CD4-positive, CD25-positive, alpha-beta regulatory T cell (primary cell): ENCODE results near the gene AARSD1. TPM values are rescaled to one million over a fixed set of nuclear protein-coding genes. Genes with fewer than 3 reads are reported as not detected.
"Not testable (repeated sequence)": the region's sequence is repeated elsewhere in the genome, so short reads cannot be mapped to it uniquely, and the experiment has no call there.

ENCODE experiments used
- ATAC-seq, 2 donors: fragments of 150-1000 bp; cut with Tn5 transposase; one replicate each; pipeline ENCODE4 v1.10.0; 2021; ENCODE audit warnings: low read depth in 2 of 2, moderate number of reproducible peaks in 2 of 2, moderate library complexity in 1 of 2
- DNase-seq, 3 donors: peaks; one replicate each; pipeline versions ENCODE4 v3.0.0 to v3.0.0-alpha.2; 2012 to 2022; ENCODE audit warnings: mixed read lengths in 1 of 3
- H3K27ac ChIP-seq: one replicate; pipeline ENCODE4 v1.7.0; 2013; ENCODE audit warnings: mild to moderate bottlenecking, low read length; ENCODE audit not compliant: insufficient read depth, poor library complexity, severe bottlenecking
- H3K27me3 ChIP-seq: one replicate; pipeline ENCODE4 v1.7.0; 2013; ENCODE audit warnings: low read length; ENCODE audit not compliant: control insufficient read depth, insufficient read depth
- H3K36me3 ChIP-seq: one replicate; pipeline ENCODE4 v1.7.0; 2013; ENCODE audit warnings: mild to moderate bottlenecking, low read length, moderate library complexity; ENCODE audit not compliant: control insufficient read depth, insufficient read depth
- H3K4me1 ChIP-seq: 2 replicates; pipeline ENCODE4 v1.7.0; 2013; ENCODE audit warnings: mild to moderate bottlenecking, low read length; ENCODE audit not compliant: insufficient read depth, control insufficient read depth, poor library complexity, severe bottlenecking
- H3K4me3 ChIP-seq: one replicate; pipeline ENCODE4 v1.7.0; 2013; ENCODE audit warnings: low read depth, mild to moderate bottlenecking, low read length, moderate library complexity
- H3K9me3 ChIP-seq, 2 experiments: 1 replicate in 1 of 2; 2 replicates in 1 of 2; pipeline ENCODE4 v1.7.0; 2013; ENCODE audit warnings: low read length in 2 of 2, mild to moderate bottlenecking in 1 of 2, moderate library complexity in 1 of 2; ENCODE audit not compliant: control insufficient read depth in 2 of 2
- H3K27ac Mint-ChIP-seq, 3 donors: one replicate each; pipeline ENCODE4 v1.8.0; 2020 to 2022; ENCODE audit warnings: mild to moderate bottlenecking in 3 of 3, mixed read lengths in 3 of 3, moderate library complexity in 2 of 3
- H3K27me3 Mint-ChIP-seq: one replicate; pipeline ENCODE4 v1.8.0; 2022; ENCODE audit warnings: mild to moderate bottlenecking, mixed read lengths
- H3K36me3 Mint-ChIP-seq: one replicate; pipeline ENCODE4 v1.8.0; 2020; ENCODE audit warnings: mixed read lengths
- H3K4me1 Mint-ChIP-seq, 4 donors: one replicate each; pipeline ENCODE4 v1.8.0; 2020 to 2022; ENCODE audit warnings: mixed read lengths in 4 of 4, mild to moderate bottlenecking in 1 of 4
- H3K4me3 Mint-ChIP-seq, 4 donors: one replicate each; pipeline ENCODE4 v1.8.0; 2020 to 2022; ENCODE audit warnings: mild to moderate bottlenecking in 4 of 4, mixed read lengths in 4 of 4, moderate library complexity in 3 of 4
- H3K9me3 Mint-ChIP-seq, 7 donors: one replicate each; pipeline ENCODE4 v1.8.0; 2020 to 2022; ENCODE audit warnings: mixed read lengths in 7 of 7, mild to moderate bottlenecking in 3 of 7, moderate library complexity in 2 of 7
- polyA plus RNA-seq, 4 donors: library from polyadenylated mRNA; unstranded; fragments of 300-500 nt; fragmentation: Illumina TruSeq; gene quantifications; one replicate each; pipeline ENCODE4 v1.2.3, GENCODE V29; 2021
- total RNA-seq: library from RNA; stranded (reverse); gene quantifications from one replicate; pipeline ENCODE4 v1.2.3, GENCODE V29; 2022

The AARSD1 gene
- total and polyA plus RNA-seq, 5 donors from 2014 or later = 23.2 to 48.5 (median 29.4) TPM

GRCh38 chr17:42975701-42976100, 11.4 kb upstream of the AARSD1 start:
- H3K9me3 ChIP-seq, ATAC-seq, H3K27ac Mint-ChIP-seq, H3K36me3 Mint-ChIP-seq, DNase-seq, H3K27me3 Mint-ChIP-seq, H3K4me1 ChIP-seq, H3K27me3 ChIP-seq, H3K4me3 ChIP-seq, H3K9me3 Mint-ChIP-seq, H3K27ac ChIP-seq, H3K36me3 ChIP-seq: not testable (repeated sequence)
- Mint-ChIP-seq H3K4me1 (peaks cover 0 to 16% (median 11%) of the 10 kb centered on the region in 4 donors), H3K4me3 (peak overlapping the region in 1 of 4 donors; percentile 65)

- Histone ChIP-seq H3K9me3 (no peaks in the 10 kb centered on the region), H3K4me3 (no peak overlapping the region), H3K36me3 (no peaks in the 10 kb centered on the region), H3K27me3 (no peaks in the 10 kb centered on the region), H3K27ac (no peak overlapping the region), H3K4me1 (peaks cover 6% of the 10 kb centered on the region)
- peaks cover 0 to 12% (median 9%) of the 10 kb centered on the region in 4 donors for H3K4me1 Mint-ChIP-seq
- no peak for DNase-seq
- H3K9me3 Mint-ChIP-seq = peaks cover 0 to 2% (median 0%) of the 10 kb centered on the region in 7 donors
- peak overlapping the region in 2 of 4 donors; percentile 65 to 82 for H3K4me3 Mint-ChIP-seq
- H3K27ac Mint-ChIP-seq = no peak overlapping the region
- peaks cover 2% of the 10 kb centered on the region for H3K27me3 Mint-ChIP-seq
- no peak for ATAC-seq
- H3K36me3 Mint-ChIP-seq = no peaks in the 10 kb centered on the region
Measured at GRCh38 chr17:42975265-42975664, 11.0 kb upstream of the AARSD1 start.

GRCh38 chr17:42973323-42973722, 9.1 kb upstream of the AARSD1 start:
- not testable (repeated sequence) for H3K36me3 ChIP-seq, H3K9me3 Mint-ChIP-seq, H3K4me3 Mint-ChIP-seq, H3K27me3 Mint-ChIP-seq, ATAC-seq, H3K4me1 ChIP-seq, H3K27me3 ChIP-seq, H3K36me3 Mint-ChIP-seq, DNase-seq, H3K4me1 Mint-ChIP-seq, H3K27ac Mint-ChIP-seq, H3K9me3 ChIP-seq, H3K4me3 ChIP-seq, H3K27ac ChIP-seq

- H3K4me3 ChIP-seq = no peak overlapping the region
- no peak overlapping the region for H3K27ac Mint-ChIP-seq
- DNase-seq (no peak), ATAC-seq (no peak)
- no peaks in the 10 kb centered on the region for H3K36me3 ChIP-seq
- H3K27me3 ChIP-seq = no peaks in the 10 kb centered on the region
- no peak overlapping the region for H3K4me3 Mint-ChIP-seq
- no peaks in the 10 kb centered on the region for H3K27me3 Mint-ChIP-seq
- H3K4me1 Mint-ChIP-seq = peaks cover 0 to 8% (median 0%) of the 10 kb centered on the region in 4 donors
- H3K9me3 Mint-ChIP-seq = peaks cover 0 to 2% (median 0%) of the 10 kb centered on the region in 7 donors
- no peak overlapping the region for H3K27ac ChIP-seq
- no peaks in the 10 kb centered on the region for H3K9me3 ChIP-seq
- no peaks in the 10 kb centered on the region for H3K4me1 ChIP-seq
- no peaks in the 10 kb centered on the region for H3K36me3 Mint-ChIP-seq
Measured at GRCh38 chr17:42971589-42971988, 7.3 kb upstream of the AARSD1 start.

- Mint-ChIP-seq H3K27ac (no peak overlapping the region), H3K36me3 (peaks cover 4% of the 10 kb centered on the region), H3K4me1 (peaks cover 4 to 13% (median 8%) of the 10 kb centered on the region in 4 donors), H3K4me3 (peak overlapping the region in 2 of 4 donors; percentile 10 to 38), H3K27me3 (peaks cover 6% of the 10 kb centered on the region), H3K9me3 (no peaks in the 10 kb centered on the region)
- no peak for ATAC-seq
- peaks cover 5% of the 10 kb centered on the region for H3K4me1 ChIP-seq
- DNase-seq = no peak
- H3K4me3 ChIP-seq = no peak overlapping the region
- no peaks in the 10 kb centered on the region for H3K9me3 ChIP-seq
- H3K27ac ChIP-seq = no peak overlapping the region
- no peaks in the 10 kb centered on the region for H3K36me3 ChIP-seq
- H3K27me3 ChIP-seq = no peaks in the 10 kb centered on the region
Measured at GRCh38 chr17:42969001-42969581, 4.8 kb upstream of the AARSD1 start.

- H3K4me1 Mint-ChIP-seq = peaks cover 5 to 23% (median 14%) of the 10 kb centered on the region in 4 donors
- H3K27me3 Mint-ChIP-seq = peaks cover 6% of the 10 kb centered on the region
- H3K4me3 ChIP-seq = no peak overlapping the region
- no peak overlapping the region for H3K27ac ChIP-seq
- H3K4me3 Mint-ChIP-seq = peak overlapping the region in 1 of 4 donors; percentile 38
- no peak overlapping the region for H3K27ac Mint-ChIP-seq
- no peaks in the 10 kb centered on the region for H3K9me3 ChIP-seq
- ATAC-seq (no peak), DNase-seq (no peak)
- peaks cover 4% of the 10 kb centered on the region for H3K36me3 Mint-ChIP-seq
- no peaks in the 10 kb centered on the region for H3K9me3 Mint-ChIP-seq
- H3K4me1 ChIP-seq = peaks cover 15% of the 10 kb centered on the region
- H3K36me3 ChIP-seq = no peaks in the 10 kb centered on the region
- H3K27me3 ChIP-seq = no peaks in the 10 kb centered on the region
Measured at GRCh38 chr17:42967925-42968324, 3.7 kb upstream of the AARSD1 start.

GRCh38 chr17:42953669-42954068, 10.6 kb downstream of the AARSD1 start:
- no peak overlapping the region for H3K4me3 ChIP-seq
- Mint-ChIP-seq H3K27ac (peak overlapping the region in 1 of 3 donors; percentile 20), H3K4me3 (no peak overlapping the region), H3K4me1 (peaks cover 0 to 7% (median 1%) of the 10 kb centered on the region in 4 donors), H3K9me3 (no peaks in the 10 kb centered on the region), H3K36me3 (peaks cover 57% of the 10 kb centered on the region), H3K27me3 (no peaks in the 10 kb centered on the region)
- H3K36me3 ChIP-seq = peaks cover 68% of the 10 kb centered on the region
- H3K27ac ChIP-seq = no peak overlapping the region
- no peaks in the 10 kb centered on the region for H3K27me3 ChIP-seq
- ATAC-seq = no peak
- H3K4me1 ChIP-seq = no peaks in the 10 kb centered on the region
- no peaks in the 10 kb centered on the region for H3K9me3 ChIP-seq
- no peak for DNase-seq

- no peak overlapping the region for H3K27ac ChIP-seq
- H3K4me3 ChIP-seq = no peak overlapping the region
- H3K36me3 ChIP-seq = peaks cover 45% of the 10 kb centered on the region
- no peaks in the 10 kb centered on the region for H3K9me3 ChIP-seq
- H3K27me3 ChIP-seq = no peaks in the 10 kb centered on the region
- Mint-ChIP-seq H3K9me3 (no peaks in the 10 kb centered on the region), H3K4me1 (peaks cover 0 to 7% (median 2%) of the 10 kb centered on the region in 4 donors), H3K36me3 (peaks cover 47% of the 10 kb centered on the region), H3K4me3 (no peak overlapping the region), H3K27me3 (no peaks in the 10 kb centered on the region), H3K27ac (peak overlapping the region in 1 of 3 donors; percentile 76)
- DNase-seq = no peak
- no peak for ATAC-seq
- no peaks in the 10 kb centered on the region for H3K4me1 ChIP-seq
Measured at GRCh38 chr17:42950044-42950783, 14.0 kb downstream of the AARSD1 start.
